ENCODE data around the gene CLEC2A. TPM values are rescaled to one million over a fixed set of nuclear protein-coding genes. Genes with fewer than 3 reads are reported as not detected.

CLEC2A gene
- total RNA-seq, 1 experiment from 2014 or later, result 0.87 TPM

GRCh38 chr12:9961106-9961505, 28.9 kb upstream of the CLEC2A start:
- 0 out of 7 replicates have a peak, but pooled peaks cover 0 to 2% (median 0%) of the 10 kb centered on the region in 3 experiments for H3K36me3 Mint-ChIP-seq (ENCODE audit: insufficient read depth in 1 of 3, low read depth in 3 of 3)
- H2AK5ac ChIP-seq (ENCODE audit: insufficient read length, low read length), result no peak overlapping the region
- no peak overlapping the region for H3T11ph ChIP-seq (ENCODE audit: low read length)
- H3K27ac Mint-ChIP-seq, result peak overlapping the region in 1 of 3 experiments; percentile 22; a peak in 1 of 7 replicates
- H3K27ac ChIP-seq (ENCODE audit: insufficient read length, low read depth, low read length), result no peak overlapping the region
- H3K79me2 ChIP-seq (ENCODE audit: insufficient read depth, low read length), result no peaks in the 10 kb centered on the region
- no peak overlapping the region for H3K4ac ChIP-seq (ENCODE audit: low read depth, low read length)
- peaks cover 9% of the 10 kb centered on the region in 2 experiments for H3K4me1 Mint-ChIP-seq
- H4K8ac ChIP-seq (replicated peaks; ENCODE audit: insufficient read length, low read depth, low read length), result no peak overlapping the region
- no peak overlapping the region for H3K56ac ChIP-seq (ENCODE audit: insufficient read length, low read depth, low read length)
- H3K9me3 Mint-ChIP-seq, result peaks cover 0 to under 1% of the 10 kb centered on the region in 2 experiments; a peak in 1 of 5 replicates
- no peak overlapping the region for H2BK5ac ChIP-seq (ENCODE audit: insufficient read length, low read length)
- no peak overlapping the region for H2BK20ac ChIP-seq (ENCODE audit: low read depth, low read length, poor library complexity, severe bottlenecking)
- TF ChIP-seq CTCF (conservative IDR thresholded peaks at IDR 0.05), result no peak
- DNase-seq, result no peak
- no peaks in the 10 kb centered on the region for H4K20me1 ChIP-seq (ENCODE audit: control insufficient read depth, insufficient read depth, insufficient read length)
- no peaks in the 10 kb centered on the region; the same call in 1 of the 2 replicates for H3K4me1 ChIP-seq (ENCODE audit: insufficient read depth, low read length)
- H3K9ac ChIP-seq (ENCODE audit: extremely low read depth, insufficient read length, low read length), result no peak overlapping the region
- no peaks in the 10 kb centered on the region for H3K9me3 ChIP-seq (ENCODE audit: control insufficient read depth, low read depth, low read length)
- H3K79me1 ChIP-seq (ENCODE audit: insufficient read depth, low read depth, low read length, poor library complexity, severe bottlenecking), result no peaks in the 10 kb centered on the region
- no peaks in the 10 kb centered on the region for H3K23me2 ChIP-seq (ENCODE audit: insufficient read length, low read depth, low read length, poor library complexity, severe bottlenecking)
- H3K27me3 Mint-ChIP-seq (ENCODE audit: low read depth), result no peaks in the 10 kb centered on the region
- no peak overlapping the region for H3K18ac ChIP-seq (ENCODE audit: insufficient read length, low read depth, low read length)
- H3K27me3 ChIP-seq (ENCODE audit: insufficient read depth, low read length), result no peaks in the 10 kb centered on the region
- H2BK12ac ChIP-seq (ENCODE audit: insufficient read length, low read depth, low read length), result no peak overlapping the region
- WGBS (ENCODE audit: extremely low coverage, insufficient read length, low lambda C conversion rate), result no CpG with 5 or more reads among the region's 3 CpGs
- no peak overlapping the region for H2BK120ac ChIP-seq (ENCODE audit: low read depth, low read length, poor library complexity, severe bottlenecking)
- H4K91ac ChIP-seq (ENCODE audit: insufficient read length, low read depth, low read length), result no peak overlapping the region
- H3K4me3 Mint-ChIP-seq, result no peak overlapping the region
- no peak overlapping the region for H4K5ac ChIP-seq (ENCODE audit: insufficient read length, low read depth, low read length)
- H3K23ac ChIP-seq (ENCODE audit: insufficient read length, low read depth, low read length), result no peak overlapping the region
- H2BK15ac ChIP-seq (ENCODE audit: low read depth, low read length), result no peak overlapping the region
- no peak overlapping the region for H3K4me2 ChIP-seq (ENCODE audit: insufficient read depth, insufficient read length, low read length)
- no peak overlapping the region for H2AFZ ChIP-seq (ENCODE audit: low read length)
- no peak overlapping the region for H3K14ac ChIP-seq (ENCODE audit: insufficient read depth, low read length)

All from H9 (cell line).